DOHH2 (cell line): ENCODE data around the gene LIM2.

Experiments used
- CTCF ChIP-seq: fragments of 200-600 bp; sonication (generic); IDR thresholded peaks from one replicate; pipeline ENCODE4 v1.5.1; 2014; ENCODE audit warnings: antibody characterized with exemption, mild to moderate bottlenecking, low read depth, low read length; ENCODE audit not compliant: poor library complexity, severe bottlenecking
- EZH2phosphoT487 ChIP-seq: fragments of 200-600 bp; sonication (generic); IDR thresholded peaks from 2 replicates; pipeline ENCODE4 v1.6.1; 2017; ENCODE audit warnings: borderline replicate concordance, mild to moderate bottlenecking, antibody characterized with exemption, low read length, moderate library complexity, mixed read lengths

- TF ChIP-seq CTCF = peak; percentile 90
- no peak for TF ChIP-seq EZH2phosphoT487
Observed at GRCh38 chr19:51338563-51339312, 49.0 kb downstream of the LIM2 start.
